Fibroblast of lung (primary cell): ENCODE data around the gene S100A9. TPM values are rescaled to one million over a fixed set of nuclear protein-coding genes. Genes with fewer than 3 reads are reported as not detected.

Experiments
- DNase-seq, 2 donors: peaks; one replicate each; pipeline versions ENCODE4 v3.0.0 to v3.0.0-alpha.2; 2010; ENCODE audit warnings: low read depth in 2 of 2
- H2AFZ ChIP-seq: 2 replicates; pipeline ENCODE4 v1.5.1; 2012; ENCODE audit warnings: low read length, control low read depth, inconsistent platforms
- H3K27ac ChIP-seq: 2 replicates; pipeline ENCODE4 v1.5.1; 2011; ENCODE audit warnings: low read length, control low read depth; ENCODE audit not compliant: insufficient read depth
- H3K27me3 ChIP-seq: 2 replicates; pipeline ENCODE4 v1.5.1; 2011; ENCODE audit warnings: mild to moderate bottlenecking, low read length; ENCODE audit not compliant: control insufficient read depth, insufficient read depth
- H3K36me3 ChIP-seq: 2 replicates; pipeline ENCODE4 v1.5.1; 2011; ENCODE audit warnings: low read length; ENCODE audit not compliant: control insufficient read depth, insufficient read depth
- H3K4me1 ChIP-seq: 2 replicates; pipeline ENCODE4 v1.5.1; 2011; ENCODE audit warnings: low read length; ENCODE audit not compliant: control insufficient read depth, insufficient read depth; ENCODE audit errors: extremely low read depth
- H3K4me2 ChIP-seq: 2 replicates; pipeline ENCODE4 v1.5.1; 2011; ENCODE audit warnings: low read length, control low read depth; ENCODE audit not compliant: insufficient read depth; ENCODE audit errors: extremely low read depth
- H3K4me3 ChIP-seq, 4 experiments: fragments of 200-600 bp in 1 of 4; sonication (generic) in 1 of 4; replicated peaks in 1 of 4; 2 replicates each; pipeline ENCODE4 v1.5.1; 2011 to 2016; ENCODE audit warnings: low read length in 4 of 4, low read depth in 3 of 4, mild to moderate bottlenecking in 3 of 4, control low read depth in 2 of 4, inconsistent platforms in 1 of 4, mixed read lengths in 1 of 4; ENCODE audit not compliant: insufficient read depth in 1 of 4; ENCODE audit errors: control extremely low read depth in 1 of 4
- H3K79me2 ChIP-seq: 2 replicates; pipeline ENCODE4 v1.5.1; 2012; ENCODE audit warnings: mild to moderate bottlenecking, low read length, inconsistent platforms; ENCODE audit not compliant: control insufficient read depth, insufficient read depth
- H3K9ac ChIP-seq: 2 replicates; pipeline ENCODE4 v1.5.1; 2011; ENCODE audit warnings: mild to moderate bottlenecking, low read length, control low read depth; ENCODE audit not compliant: insufficient read depth
- H3K9me3 ChIP-seq: 2 replicates; pipeline ENCODE4 v1.5.1; 2012; ENCODE audit warnings: low read depth, low read length; ENCODE audit not compliant: control insufficient read depth, insufficient read depth
- H4K20me1 ChIP-seq: 2 replicates; pipeline ENCODE4 v1.5.1; 2011; ENCODE audit warnings: low read length; ENCODE audit not compliant: control insufficient read depth, insufficient read depth; ENCODE audit errors: extremely low read depth
- EZH2 ChIP-seq: IDR thresholded peaks from 2 replicates; pipeline ENCODE4 v1.5.1; 2012; ENCODE audit warnings: low read length, control low read depth, mild to moderate bottlenecking; ENCODE audit errors: missing control alignments
- polyA plus RNA-seq, 2 donors: library from polyadenylated mRNA; depleted of rRNA in 1 of 2; stranded (reverse) in 1 of 2; unstranded in 1 of 2; fragments of >200 nt; gene quantifications; 2 replicates each; pipeline ENCODE4 v1.2.1, GENCODE V29; 2011 to 2012; ENCODE audit warnings: missing spikeins in 1 of 2
- total RNA-seq: library from RNA; depleted of rRNA; stranded (reverse); fragments of >200 nt; gene quantifications from 2 replicates; pipeline ENCODE4 v1.2.1, GENCODE V29; 2014
- TF ChIP-seq, protein P1 (sequence below), 2 donors: IDR thresholded peaks in 1 of 2; conservative IDR thresholded peaks in 1 of 2; 1 replicate in 1 of 2; 2 replicates in 1 of 2; pipeline ENCODE4 v1.5.1; 2011 to 2012; ENCODE audit warnings: low read length in 2 of 2, control low read depth in 1 of 2, inconsistent platforms in 1 of 2, low read depth in 1 of 2, mild to moderate bottlenecking in 1 of 2

Gene S100A9
- total and polyA plus RNA-seq, 2 donors (not counting 1 experiment from before 2014, with no cell fraction given), result not detected

DNA sequence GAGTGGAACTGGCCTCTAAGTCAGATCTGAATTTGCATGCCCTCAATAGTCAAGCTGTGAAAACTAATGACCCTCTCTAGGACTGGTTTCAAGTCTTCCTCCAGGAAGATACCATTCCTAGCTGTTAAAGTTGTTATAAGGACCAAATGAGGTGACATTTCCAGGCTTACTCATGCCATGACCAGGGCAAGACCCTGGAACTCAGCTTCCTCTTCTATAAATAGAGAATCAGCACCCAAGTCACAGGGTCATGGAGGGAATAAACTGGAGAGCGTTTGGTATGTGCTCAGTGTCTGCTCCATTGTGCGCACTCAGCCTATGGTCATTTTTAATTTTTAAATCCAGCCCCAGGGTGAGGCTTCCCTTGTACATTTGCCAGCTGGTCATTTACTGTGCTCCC, 2.5 kb downstream of the S100A9 start:
- Histone ChIP-seq H3K9ac (no peak overlapping the region), H3K4me1 (no peaks in the 10 kb centered on the region), H3K9me3 (no peaks in the 10 kb centered on the region), H2AFZ (no peak overlapping the region), H3K27me3 (peaks cover 2% of the 10 kb centered on the region), H3K4me3 (no peak overlapping the region), H3K36me3 (no peaks in the 10 kb centered on the region), H3K4me2 (no peak overlapping the region), H3K27ac (no peak overlapping the region), H3K79me2 (no peaks in the 10 kb centered on the region), H4K20me1 (no peaks in the 10 kb centered on the region)
- DNase-seq, result no peak
- TF ChIP-seq, protein P1, sequence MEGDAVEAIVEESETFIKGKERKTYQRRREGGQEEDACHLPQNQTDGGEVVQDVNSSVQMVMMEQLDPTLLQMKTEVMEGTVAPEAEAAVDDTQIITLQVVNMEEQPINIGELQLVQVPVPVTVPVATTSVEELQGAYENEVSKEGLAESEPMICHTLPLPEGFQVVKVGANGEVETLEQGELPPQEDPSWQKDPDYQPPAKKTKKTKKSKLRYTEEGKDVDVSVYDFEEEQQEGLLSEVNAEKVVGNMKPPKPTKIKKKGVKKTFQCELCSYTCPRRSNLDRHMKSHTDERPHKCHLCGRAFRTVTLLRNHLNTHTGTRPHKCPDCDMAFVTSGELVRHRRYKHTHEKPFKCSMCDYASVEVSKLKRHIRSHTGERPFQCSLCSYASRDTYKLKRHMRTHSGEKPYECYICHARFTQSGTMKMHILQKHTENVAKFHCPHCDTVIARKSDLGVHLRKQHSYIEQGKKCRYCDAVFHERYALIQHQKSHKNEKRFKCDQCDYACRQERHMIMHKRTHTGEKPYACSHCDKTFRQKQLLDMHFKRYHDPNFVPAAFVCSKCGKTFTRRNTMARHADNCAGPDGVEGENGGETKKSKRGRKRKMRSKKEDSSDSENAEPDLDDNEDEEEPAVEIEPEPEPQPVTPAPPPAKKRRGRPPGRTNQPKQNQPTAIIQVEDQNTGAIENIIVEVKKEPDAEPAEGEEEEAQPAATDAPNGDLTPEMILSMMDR (conservative IDR thresholded peaks at IDR 0.05 in 1 of 2, IDR thresholded peaks at IDR 0.05 in 1 of 2; ENCODE audit: low read depth in 1 of 2, low read length in 2 of 2), result no peak
- no peak for TF ChIP-seq EZH2

DNA sequence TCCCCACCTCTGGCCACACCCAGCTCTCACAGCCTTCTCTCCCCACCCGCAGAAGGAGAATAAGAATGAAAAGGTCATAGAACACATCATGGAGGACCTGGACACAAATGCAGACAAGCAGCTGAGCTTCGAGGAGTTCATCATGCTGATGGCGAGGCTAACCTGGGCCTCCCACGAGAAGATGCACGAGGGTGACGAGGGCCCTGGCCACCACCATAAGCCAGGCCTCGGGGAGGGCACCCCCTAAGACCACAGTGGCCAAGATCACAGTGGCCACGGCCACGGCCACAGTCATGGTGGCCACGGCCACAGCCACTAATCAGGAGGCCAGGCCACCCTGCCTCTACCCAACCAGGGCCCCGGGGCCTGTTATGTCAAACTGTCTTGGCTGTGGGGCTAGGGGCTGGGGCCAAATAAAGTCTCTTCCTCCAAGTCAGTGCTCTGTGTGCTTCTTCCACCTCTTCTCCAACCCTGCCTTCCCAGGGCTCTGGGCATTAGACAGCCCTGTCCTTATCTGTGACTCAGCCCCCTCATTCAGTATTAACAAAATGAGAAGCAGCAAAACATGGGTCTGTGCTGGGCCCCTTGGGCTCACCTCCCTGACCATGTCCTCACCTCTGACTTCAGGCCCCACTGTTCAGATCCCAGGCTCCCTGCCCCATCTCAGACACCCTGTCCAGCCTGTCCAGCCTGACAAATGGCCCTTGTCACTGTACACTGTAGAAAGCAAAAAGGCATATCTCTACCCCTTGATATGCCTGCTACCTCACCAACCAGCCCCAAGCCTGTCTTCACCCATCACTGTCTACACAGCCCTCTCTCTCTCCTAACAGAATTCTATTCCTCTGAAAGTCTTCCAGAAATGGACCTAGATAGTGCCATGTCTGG, 3.2 kb downstream of the S100A9 start:
- Histone ChIP-seq H3K36me3 (no peaks in the 10 kb centered on the region), H3K27ac (no peak overlapping the region), H3K79me2 (no peaks in the 10 kb centered on the region), H3K4me1 (no peaks in the 10 kb centered on the region), H3K4me2 (no peak overlapping the region), H4K20me1 (no peaks in the 10 kb centered on the region), H3K9me3 (no peaks in the 10 kb centered on the region), H2AFZ (no peak overlapping the region), H3K27me3 (peaks cover 6% of the 10 kb centered on the region), H3K9ac (no peak overlapping the region), H3K4me3 (no peak overlapping the region)
- no peak for DNase-seq
- TF ChIP-seq, protein P1 (conservative IDR thresholded peaks at IDR 0.05 in 1 of 2, IDR thresholded peaks at IDR 0.05 in 1 of 2; ENCODE audit: low read depth in 1 of 2, low read length in 2 of 2), result no peak
- no peak for TF ChIP-seq EZH2

DNA sequence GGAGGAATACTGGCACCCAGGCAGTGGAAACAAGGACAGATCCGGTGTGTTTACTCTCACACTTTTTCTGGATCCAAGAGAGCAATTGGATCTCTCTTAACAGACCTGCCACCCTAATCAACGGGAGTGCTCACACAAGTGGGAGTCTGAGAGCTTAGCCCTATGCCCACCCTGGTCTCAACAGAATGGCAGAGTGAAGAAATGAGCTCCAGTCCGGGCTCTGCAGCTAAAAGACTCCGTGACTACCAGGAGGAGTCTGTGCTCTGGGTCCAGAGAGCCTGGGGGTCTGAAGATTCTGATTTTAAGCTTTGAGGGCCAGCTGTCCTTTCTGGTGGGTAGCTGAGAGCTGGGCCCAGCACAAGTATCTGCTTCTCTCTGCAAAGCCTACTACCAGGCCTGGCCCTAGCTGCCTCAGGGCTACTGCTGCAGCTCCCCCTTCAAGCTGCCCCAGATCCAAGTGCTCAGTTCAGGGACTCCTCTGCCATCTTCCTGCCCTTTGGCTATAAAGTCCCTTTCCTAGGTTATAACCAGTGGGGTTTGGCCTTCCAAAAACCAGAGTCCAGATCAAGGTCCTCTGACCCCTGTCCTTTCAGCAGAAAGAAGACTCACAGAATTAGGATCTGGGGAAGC, 3.9 kb downstream of the S100A9 start:
- no peak overlapping the region for H2AFZ ChIP-seq
- no peaks in the 10 kb centered on the region for H3K79me2 ChIP-seq
- H3K27me3 ChIP-seq, result peaks cover 7% of the 10 kb centered on the region
- no peaks in the 10 kb centered on the region for H3K36me3 ChIP-seq
- H3K4me1 ChIP-seq, result no peaks in the 10 kb centered on the region
- no peak overlapping the region for H3K9ac ChIP-seq
- TF ChIP-seq, protein P1 (conservative IDR thresholded peaks at IDR 0.05 in 1 of 2, IDR thresholded peaks at IDR 0.05 in 1 of 2; ENCODE audit: low read depth in 1 of 2, low read length in 2 of 2), result no peak
- no peak for TF ChIP-seq EZH2
- no peaks in the 10 kb centered on the region for H4K20me1 ChIP-seq
- H3K9me3 ChIP-seq, result no peaks in the 10 kb centered on the region
- no peak overlapping the region for H3K4me3 ChIP-seq
- no peak overlapping the region for H3K27ac ChIP-seq
- no peak for DNase-seq
- no peak overlapping the region for H3K4me2 ChIP-seq
